WTC11 (cell line): ENCODE data around the gene ANKRD23. TPM values are rescaled to one million over a fixed set of nuclear protein-coding genes. Genes with fewer than 3 reads are reported as not detected.

ENCODE experiments used
- ATAC-seq: fragments of 200-7000 bp; cut with Tn5 transposase; 2 replicates; pipeline ENCODE4 v1.10.0; 2021; ENCODE audit warnings: mild to moderate bottlenecking, moderate library complexity
- CTCF ChIA-PET: fragments of 300-600 bp; sonication (Branson Sonifier 250); formaldehyde crosslinking; loops from one replicate; lab custom pipeline; 2021; ENCODE audit warnings: antibody characterized with exemption; lab: Charles Lee
- POLR2A ChIA-PET: fragments of 350-600 bp; sonication (Branson Sonifier 250); formaldehyde crosslinking; loops from one replicate; lab custom pipeline; 2021; ENCODE audit warnings: antibody characterized with exemption; lab: Charles Lee
- DNase-seq: peaks from one replicate; pipeline ENCODE4 v3.0.0; 2021; ENCODE audit warnings: low spot score
- H3K27ac Mint-ChIP-seq: 2 replicates; pipeline ENCODE4 v1.8.0; 2021; ENCODE audit warnings: mixed read lengths
- H3K27me3 Mint-ChIP-seq: 2 replicates; pipeline ENCODE4 v1.8.0; 2021; ENCODE audit warnings: low read depth, mild to moderate bottlenecking, moderate library complexity, mixed read lengths
- H3K36me3 Mint-ChIP-seq: 2 replicates; pipeline ENCODE4 v1.8.0; 2021; ENCODE audit warnings: mixed read lengths
- H3K4me1 Mint-ChIP-seq: 2 replicates; pipeline ENCODE4 v1.8.0; 2022; ENCODE audit warnings: mixed read lengths
- H3K4me3 Mint-ChIP-seq: 2 replicates; pipeline ENCODE4 v1.8.0; 2021; ENCODE audit warnings: mild to moderate bottlenecking, moderate library complexity, mixed read lengths
- H3K9me3 Mint-ChIP-seq: 2 replicates; pipeline ENCODE4 v1.8.0; 2021; ENCODE audit warnings: mixed read lengths
- FOXP1 ChIP-seq: sonication (generic); formaldehyde crosslinking; IDR thresholded peaks from 2 replicates; pipeline ENCODE4 v1.8.0; 2022; ENCODE audit warnings: missing genetic modification reagents, mild to moderate bottlenecking, moderate library complexity, borderline replicate concordance
- NR2C2 ChIP-seq: sonication (generic); formaldehyde crosslinking; IDR thresholded peaks from 2 replicates; pipeline ENCODE4 v1.8.0; 2022; ENCODE audit warnings: mild to moderate bottlenecking, missing genetic modification reagents
- TCF7 ChIP-seq: sonication (generic); formaldehyde crosslinking; IDR thresholded peaks from 2 replicates; pipeline ENCODE4 v1.8.0; 2022; ENCODE audit warnings: mild to moderate bottlenecking, low read depth, missing genetic modification reagents, moderate library complexity
- ZNF263 ChIP-seq: sonication (generic); formaldehyde crosslinking; IDR thresholded peaks from 2 replicates; pipeline ENCODE4 v1.8.1; 2022; ENCODE audit warnings: low read depth, mild to moderate bottlenecking, moderate library complexity, missing genetic modification reagents
- ZNF423 ChIP-seq: fragments of 250-450 bp; sonication (Bioruptor Pico); IDR thresholded peaks from 2 replicates; pipeline ENCODE4 v2.1.2; 2022; ENCODE audit warnings: mild to moderate bottlenecking, moderate library complexity
- total RNA-seq: library from RNA; stranded (reverse); gene quantifications from 3 replicates; pipeline ENCODE4 v1.2.3, GENCODE V29; 2021
- TF ChIP-seq, protein P1 (sequence below): sonication (generic); formaldehyde crosslinking; IDR thresholded peaks from 2 replicates; pipeline ENCODE4 v1.8.0; 2022; ENCODE audit warnings: mild to moderate bottlenecking, missing genetic modification reagents
- TF ChIP-seq, protein P2 (sequence below): sonication (generic); formaldehyde crosslinking; IDR thresholded peaks from 2 replicates; pipeline ENCODE4 v1.8.0; 2022; ENCODE audit warnings: mild to moderate bottlenecking, missing genetic modification reagents
- TF ChIP-seq, protein P3 (sequence below): sonication (generic); formaldehyde crosslinking; IDR thresholded peaks from 2 replicates; pipeline ENCODE4 v1.8.0; 2022; ENCODE audit warnings: missing genetic modification reagents
- TF ChIP-seq, protein P4 (sequence below): sonication (generic); formaldehyde crosslinking; IDR thresholded peaks from 2 replicates; pipeline ENCODE4 v1.8.1; 2023; ENCODE audit warnings: mild to moderate bottlenecking, missing genetic modification reagents, borderline replicate concordance

ANKRD23 gene
- total RNA-seq, 1 experiment from 2014 or later = 3.2 TPM

DNA sequence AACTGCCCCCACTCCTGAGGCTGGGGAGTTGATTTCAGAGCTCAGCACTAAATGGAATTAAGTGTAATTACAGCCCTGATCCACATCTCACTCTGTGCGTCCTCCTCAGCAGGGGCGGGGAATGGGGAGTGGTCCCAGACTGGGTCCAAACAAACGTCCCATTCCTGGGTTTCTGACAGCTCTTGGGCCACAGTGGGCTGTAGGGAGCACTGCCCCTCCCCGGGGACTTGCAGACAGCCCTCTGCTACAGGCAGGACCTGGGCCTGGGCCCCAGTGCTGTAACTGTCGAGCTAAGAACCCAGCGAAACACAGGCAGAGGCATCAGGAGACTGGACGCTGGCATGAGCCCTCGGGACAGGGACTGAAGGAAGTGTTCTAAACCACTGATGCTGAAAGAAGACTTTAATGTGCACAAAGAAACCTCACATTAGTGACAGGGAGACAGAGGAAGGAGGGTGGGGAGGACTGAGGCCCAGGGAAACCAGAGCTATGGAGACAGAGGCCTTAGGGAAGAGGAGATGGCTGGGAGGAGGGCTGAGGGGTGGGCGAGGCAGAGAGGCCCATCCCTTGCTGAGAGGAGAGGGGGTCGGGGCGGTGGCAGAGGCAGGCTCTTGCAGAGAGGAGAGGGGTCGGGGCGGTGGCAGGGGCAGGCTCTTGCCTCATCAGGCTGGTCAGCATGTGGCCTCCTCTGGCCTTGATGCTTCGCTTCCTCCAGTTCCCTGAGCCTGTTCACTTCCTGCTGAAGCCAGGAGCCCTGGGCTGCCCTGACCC lies 31.9 kb upstream of the ANKRD23 start:
- peaks cover 75% of the 10 kb centered on the region for H3K4me1 Mint-ChIP-seq

DNA sequence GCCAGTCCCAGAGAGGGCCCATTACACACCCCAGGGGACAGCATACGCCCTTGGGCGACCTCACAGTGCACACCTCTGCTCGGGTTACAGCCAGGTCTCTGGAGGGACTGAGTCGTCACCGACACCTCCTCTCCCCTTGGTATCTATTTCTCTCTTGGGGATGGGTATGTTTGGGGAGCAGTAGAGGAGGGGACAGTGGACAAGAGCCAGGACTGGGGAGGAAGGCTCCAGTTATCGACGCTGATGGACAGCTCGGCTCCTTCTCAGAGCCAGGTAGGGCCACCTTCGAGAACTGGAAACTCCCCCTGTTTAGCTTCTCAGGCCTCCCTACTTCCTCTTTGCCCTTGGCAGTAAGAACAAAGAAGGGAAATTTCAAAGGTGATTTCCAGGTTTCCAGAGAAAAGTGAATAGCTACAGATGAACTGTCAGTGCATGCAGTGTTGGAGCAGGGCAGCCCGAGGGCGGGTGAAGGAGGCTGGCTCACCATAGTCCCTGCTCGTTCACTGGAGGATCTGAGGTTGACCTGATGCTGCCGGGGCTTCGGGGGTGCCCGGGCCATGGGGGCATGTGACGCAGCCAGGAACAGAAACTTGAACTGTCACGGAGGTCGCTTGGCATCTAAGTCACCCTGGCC lies 30.5 kb upstream of the ANKRD23 start:
- H3K27me3 Mint-ChIP-seq = 0 out of 2 replicates have a peak, but pooled peaks cover 4% of the 10 kb centered on the region

More for the DNA sequence above, 31.9 kb upstream of the ANKRD23 start:
- Mint-ChIP-seq H3K27me3 (0 out of 2 replicates have a peak, but pooled peaks cover 2% of the 10 kb centered on the region), H3K27ac (peak overlapping the region; percentile 43; the same call in 1 of the 2 replicates), H3K4me3 (no peak overlapping the region), H3K9me3 (no peaks in the 10 kb centered on the region), H3K36me3 (no peaks in the 10 kb centered on the region)
- ChIA-PET POLR2A (interaction anchor here (1.0 kb wide), 1 partner anchor 18 kb away, joined by 4 read pairs; the partner anchor contains the start of gene ANKRD39), CTCF (interaction anchor here (0.7 to 4.7 kb wide), 11 partner anchors 9 to 76 kb away, joined by 3 to 45 read pairs (median 3); partner anchors contain the start of gene ANKRD39)
- peak; percentile 69 for ATAC-seq
- TF ChIP-seq FOXP1 = 0 out of 2 replicates have a peak, but pooled peaks have one; percentile 44
- TF ChIP-seq ZNF263 (CRISPR knock-in tag) = peak; percentile 67
- no peak for TF ChIP-seq NR2C2 (CRISPR knock-in tag)
- TF ChIP-seq, protein P1, sequence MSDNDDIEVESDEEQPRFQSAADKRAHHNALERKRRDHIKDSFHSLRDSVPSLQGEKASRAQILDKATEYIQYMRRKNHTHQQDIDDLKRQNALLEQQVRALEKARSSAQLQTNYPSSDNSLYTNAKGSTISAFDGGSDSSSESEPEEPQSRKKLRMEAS (CRISPR knock-in tag) = 0 out of 2 replicates have a peak, but pooled peaks have one; percentile 33
- TF ChIP-seq, protein P2, sequence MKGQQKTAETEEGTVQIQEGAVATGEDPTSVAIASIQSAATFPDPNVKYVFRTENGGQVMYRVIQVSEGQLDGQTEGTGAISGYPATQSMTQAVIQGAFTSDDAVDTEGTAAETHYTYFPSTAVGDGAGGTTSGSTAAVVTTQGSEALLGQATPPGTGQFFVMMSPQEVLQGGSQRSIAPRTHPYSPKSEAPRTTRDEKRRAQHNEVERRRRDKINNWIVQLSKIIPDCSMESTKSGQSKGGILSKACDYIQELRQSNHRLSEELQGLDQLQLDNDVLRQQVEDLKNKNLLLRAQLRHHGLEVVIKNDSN (CRISPR knock-in tag) = no peak
- DNase-seq = peak; percentile 41

DNA sequence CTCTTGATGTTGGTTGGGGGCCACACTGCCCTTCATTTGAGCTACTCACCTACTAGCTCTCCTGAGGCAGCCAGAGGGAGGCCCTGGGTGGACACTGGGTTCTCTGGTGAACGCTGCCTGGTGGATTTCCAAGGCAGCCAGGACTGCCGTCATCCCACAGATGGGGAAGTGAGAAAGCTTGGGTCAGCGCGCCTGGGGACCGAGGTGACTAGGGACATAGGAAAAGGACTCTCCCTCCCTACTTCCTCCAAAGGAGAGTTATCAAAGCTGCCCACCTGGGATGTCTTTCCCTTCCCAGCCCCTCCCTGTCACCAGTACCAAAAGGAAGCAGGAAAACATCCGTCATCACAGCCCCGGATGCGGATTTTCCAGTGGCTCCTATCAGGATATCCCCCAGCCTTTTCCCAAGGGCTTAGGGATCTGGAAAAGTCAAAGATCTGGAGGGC lies 29.9 kb upstream of the ANKRD23 start:
- CTCF ChIA-PET = interaction anchor here (0.9 to 4.7 kb wide), 6 partner anchors 8 to 78 kb away, joined by 3 to 45 read pairs (median 6); partner anchors contain the start of gene ANKRD39
- DNase-seq = no peak
- no peak for ATAC-seq
- H3K27me3 Mint-ChIP-seq = 0 out of 2 replicates have a peak, but pooled peaks cover 4% of the 10 kb centered on the region
- peaks cover 65% of the 10 kb centered on the region for H3K4me1 Mint-ChIP-seq
- TF ChIP-seq, protein P3, sequence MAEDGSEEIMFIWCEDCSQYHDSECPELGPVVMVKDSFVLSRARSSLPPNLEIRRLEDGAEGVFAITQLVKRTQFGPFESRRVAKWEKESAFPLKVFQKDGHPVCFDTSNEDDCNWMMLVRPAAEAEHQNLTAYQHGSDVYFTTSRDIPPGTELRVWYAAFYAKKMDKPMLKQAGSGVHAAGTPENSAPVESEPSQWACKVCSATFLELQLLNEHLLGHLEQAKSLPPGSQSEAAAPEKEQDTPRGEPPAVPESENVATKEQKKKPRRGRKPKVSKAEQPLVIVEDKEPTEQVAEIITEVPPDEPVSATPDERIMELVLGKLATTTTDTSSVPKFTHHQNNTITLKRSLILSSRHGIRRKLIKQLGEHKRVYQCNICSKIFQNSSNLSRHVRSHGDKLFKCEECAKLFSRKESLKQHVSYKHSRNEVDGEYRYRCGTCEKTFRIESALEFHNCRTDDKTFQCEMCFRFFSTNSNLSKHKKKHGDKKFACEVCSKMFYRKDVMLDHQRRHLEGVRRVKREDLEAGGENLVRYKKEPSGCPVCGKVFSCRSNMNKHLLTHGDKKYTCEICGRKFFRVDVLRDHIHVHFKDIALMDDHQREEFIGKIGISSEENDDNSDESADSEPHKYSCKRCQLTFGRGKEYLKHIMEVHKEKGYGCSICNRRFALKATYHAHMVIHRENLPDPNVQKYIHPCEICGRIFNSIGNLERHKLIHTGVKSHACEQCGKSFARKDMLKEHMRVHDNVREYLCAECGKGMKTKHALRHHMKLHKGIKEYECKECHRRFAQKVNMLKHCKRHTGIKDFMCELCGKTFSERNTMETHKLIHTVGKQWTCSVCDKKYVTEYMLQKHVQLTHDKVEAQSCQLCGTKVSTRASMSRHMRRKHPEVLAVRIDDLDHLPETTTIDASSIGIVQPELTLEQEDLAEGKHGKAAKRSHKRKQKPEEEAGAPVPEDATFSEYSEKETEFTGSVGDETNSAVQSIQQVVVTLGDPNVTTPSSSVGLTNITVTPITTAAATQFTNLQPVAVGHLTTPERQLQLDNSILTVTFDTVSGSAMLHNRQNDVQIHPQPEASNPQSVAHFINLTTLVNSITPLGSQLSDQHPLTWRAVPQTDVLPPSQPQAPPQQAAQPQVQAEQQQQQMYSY (CRISPR knock-in tag) = 0 out of 2 replicates have a peak, but pooled peaks have one; percentile 15
- TF ChIP-seq, protein P4, sequence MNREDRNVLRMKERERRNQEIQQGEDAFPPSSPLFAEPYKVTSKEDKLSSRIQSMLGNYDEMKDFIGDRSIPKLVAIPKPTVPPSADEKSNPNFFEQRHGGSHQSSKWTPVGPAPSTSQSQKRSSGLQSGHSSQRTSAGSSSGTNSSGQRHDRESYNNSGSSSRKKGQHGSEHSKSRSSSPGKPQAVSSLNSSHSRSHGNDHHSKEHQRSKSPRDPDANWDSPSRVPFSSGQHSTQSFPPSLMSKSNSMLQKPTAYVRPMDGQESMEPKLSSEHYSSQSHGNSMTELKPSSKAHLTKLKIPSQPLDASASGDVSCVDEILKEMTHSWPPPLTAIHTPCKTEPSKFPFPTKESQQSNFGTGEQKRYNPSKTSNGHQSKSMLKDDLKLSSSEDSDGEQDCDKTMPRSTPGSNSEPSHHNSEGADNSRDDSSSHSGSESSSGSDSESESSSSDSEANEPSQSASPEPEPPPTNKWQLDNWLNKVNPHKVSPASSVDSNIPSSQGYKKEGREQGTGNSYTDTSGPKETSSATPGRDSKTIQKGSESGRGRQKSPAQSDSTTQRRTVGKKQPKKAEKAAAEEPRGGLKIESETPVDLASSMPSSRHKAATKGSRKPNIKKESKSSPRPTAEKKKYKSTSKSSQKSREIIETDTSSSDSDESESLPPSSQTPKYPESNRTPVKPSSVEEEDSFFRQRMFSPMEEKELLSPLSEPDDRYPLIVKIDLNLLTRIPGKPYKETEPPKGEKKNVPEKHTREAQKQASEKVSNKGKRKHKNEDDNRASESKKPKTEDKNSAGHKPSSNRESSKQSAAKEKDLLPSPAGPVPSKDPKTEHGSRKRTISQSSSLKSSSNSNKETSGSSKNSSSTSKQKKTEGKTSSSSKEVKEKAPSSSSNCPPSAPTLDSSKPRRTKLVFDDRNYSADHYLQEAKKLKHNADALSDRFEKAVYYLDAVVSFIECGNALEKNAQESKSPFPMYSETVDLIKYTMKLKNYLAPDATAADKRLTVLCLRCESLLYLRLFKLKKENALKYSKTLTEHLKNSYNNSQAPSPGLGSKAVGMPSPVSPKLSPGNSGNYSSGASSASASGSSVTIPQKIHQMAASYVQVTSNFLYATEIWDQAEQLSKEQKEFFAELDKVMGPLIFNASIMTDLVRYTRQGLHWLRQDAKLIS (CRISPR knock-in tag) = no peak
- POLR2A ChIA-PET = no interaction called here
- no peak overlapping the region for H3K27ac Mint-ChIP-seq
- no peaks in the 10 kb centered on the region for H3K36me3 Mint-ChIP-seq
- H3K4me3 Mint-ChIP-seq = no peak overlapping the region
- H3K9me3 Mint-ChIP-seq = no peaks in the 10 kb centered on the region

More for the DNA sequence above, 30.5 kb upstream of the ANKRD23 start:
- ATAC-seq (no peak), DNase-seq (no peak)
- TF ChIP-seq TCF7 (CRISPR knock-in tag) (no peak), ZNF423 (CRISPR knock-in tag) (0 out of 2 replicates have a peak, but pooled peaks have one; percentile 14)
- H3K36me3 Mint-ChIP-seq = no peaks in the 10 kb centered on the region
- POLR2A ChIA-PET = interaction anchor here (0.5 to 1.0 kb wide), 2 partner anchors 32 to 335 kb away, joined by 3 to 4 read pairs; no protein-coding TSS in a partner anchor
- H3K4me1 Mint-ChIP-seq = peaks cover 70% of the 10 kb centered on the region
- no peak overlapping the region for H3K4me3 Mint-ChIP-seq
- no peak overlapping the region for H3K27ac Mint-ChIP-seq
- no peaks in the 10 kb centered on the region for H3K9me3 Mint-ChIP-seq
- CTCF ChIA-PET = interaction anchor here (1.1 to 4.7 kb wide), 5 partner anchors 11 to 77 kb away, joined by 3 to 45 read pairs (median 7); partner anchors contain the start of gene ANKRD39
